Measurements from ENCODE around the gene IFT80. TPM values are rescaled to one million over a fixed set of nuclear protein-coding genes. Genes with fewer than 3 reads are reported as not detected.

Gene IFT80
- total and polyA plus RNA-seq, 2 donors (not counting 1 experiment from before 2014, with no cell fraction given) = 17.7 to 44.1 TPM

DNA sequence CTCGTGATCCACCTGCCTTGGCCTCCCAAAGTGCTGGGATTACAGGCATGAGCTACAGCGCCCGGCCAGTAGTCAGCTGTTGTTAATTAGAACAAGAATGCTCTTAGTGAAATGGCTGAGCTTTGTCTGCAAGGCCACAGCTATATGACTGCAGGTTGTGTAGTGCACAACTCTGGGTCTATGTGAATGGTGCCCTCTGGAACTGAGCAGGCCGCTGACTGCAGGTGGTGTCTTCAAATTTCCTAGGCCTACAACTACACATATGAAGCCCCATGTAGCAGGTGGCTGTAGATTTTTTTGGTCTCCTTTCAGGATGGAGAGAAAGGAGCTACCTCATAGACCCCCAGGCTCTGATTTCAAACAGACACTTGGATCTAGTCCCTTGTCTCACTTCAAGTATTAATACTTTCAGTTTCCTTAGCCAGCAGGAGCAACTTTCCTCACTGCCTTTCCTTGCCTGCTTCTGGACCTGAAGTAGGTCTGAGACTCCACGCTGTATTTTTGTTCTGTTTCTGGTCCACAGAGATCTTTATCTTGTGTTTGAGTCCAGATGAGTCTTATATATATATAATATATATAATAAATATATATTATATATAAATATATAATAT is 86.9 kb downstream of the IFT80 start:
- ATAC-seq (ENCODE audit: low read depth) (no peak), DNase-seq (no peak)
- H3K27ac ChIP-seq (ENCODE audit: low read length in 2 of 2) = no peak overlapping the region
- no peaks in the 10 kb centered on the region for H3K27me3 Mint-ChIP-seq
- no peaks in the 10 kb centered on the region for H3K4me1 ChIP-seq (ENCODE audit: control insufficient read depth in 2 of 2, insufficient read depth in 2 of 2, low read length in 2 of 2)
- 97% methylated on average over 3 of the region's 5 CpGs for WGBS (ENCODE audit: insufficient coverage)
- no peaks in the 10 kb centered on the region for H3K79me2 ChIP-seq (ENCODE audit: control insufficient read depth, insufficient read depth, low read length)
- peaks cover 3 to 6% of the 10 kb centered on the region in 2 experiments for H3K36me3 ChIP-seq (replicated peaks in 1 of 2; ENCODE audit: control extremely low read depth in 1 of 2, control insufficient read depth in 1 of 2, extremely low read depth in 1 of 2, insufficient read depth in 2 of 2, low read length in 1 of 2)
- no peak overlapping the region for H3K4me3 Mint-ChIP-seq
- intact Hi-C loops (cut with micrococcal nuclease) = no loop called here
- POLR2A ChIA-PET = no interaction called here
- TF ChIP-seq EZH2 (IDR thresholded peaks at IDR 0.05; ENCODE audit: borderline replicate concordance, insufficient read depth, low read depth, low read length, poor library complexity, severe bottlenecking) = no peak
- TF ChIP-seq, protein P1, sequence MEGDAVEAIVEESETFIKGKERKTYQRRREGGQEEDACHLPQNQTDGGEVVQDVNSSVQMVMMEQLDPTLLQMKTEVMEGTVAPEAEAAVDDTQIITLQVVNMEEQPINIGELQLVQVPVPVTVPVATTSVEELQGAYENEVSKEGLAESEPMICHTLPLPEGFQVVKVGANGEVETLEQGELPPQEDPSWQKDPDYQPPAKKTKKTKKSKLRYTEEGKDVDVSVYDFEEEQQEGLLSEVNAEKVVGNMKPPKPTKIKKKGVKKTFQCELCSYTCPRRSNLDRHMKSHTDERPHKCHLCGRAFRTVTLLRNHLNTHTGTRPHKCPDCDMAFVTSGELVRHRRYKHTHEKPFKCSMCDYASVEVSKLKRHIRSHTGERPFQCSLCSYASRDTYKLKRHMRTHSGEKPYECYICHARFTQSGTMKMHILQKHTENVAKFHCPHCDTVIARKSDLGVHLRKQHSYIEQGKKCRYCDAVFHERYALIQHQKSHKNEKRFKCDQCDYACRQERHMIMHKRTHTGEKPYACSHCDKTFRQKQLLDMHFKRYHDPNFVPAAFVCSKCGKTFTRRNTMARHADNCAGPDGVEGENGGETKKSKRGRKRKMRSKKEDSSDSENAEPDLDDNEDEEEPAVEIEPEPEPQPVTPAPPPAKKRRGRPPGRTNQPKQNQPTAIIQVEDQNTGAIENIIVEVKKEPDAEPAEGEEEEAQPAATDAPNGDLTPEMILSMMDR (IDR thresholded peaks at IDR 0.05) = no peak
- no peak overlapping the region for H3K4me3 ChIP-seq (ENCODE audit: control extremely low read depth in 1 of 5, extremely low read depth in 1 of 5, insufficient read depth in 1 of 5, low read depth in 2 of 5, low read length in 4 of 5)
- CTCF ChIA-PET = no interaction called here
- H3K4me2 ChIP-seq (replicated peaks; ENCODE audit: low read depth, low read length, poor library complexity, severe bottlenecking) = no peak overlapping the region
- no peaks in the 10 kb centered on the region for H3K4me1 Mint-ChIP-seq
- no peaks in the 10 kb centered on the region for H4K20me1 ChIP-seq (ENCODE audit: control insufficient read depth, insufficient read depth, low read length, poor library complexity, severe bottlenecking)
- no peak overlapping the region for H2AFZ ChIP-seq (ENCODE audit: insufficient read depth, low read depth, low read length, poor library complexity, severe bottlenecking)
- peaks cover 3% of the 10 kb centered on the region for H3K9me3 Mint-ChIP-seq (ENCODE audit: insufficient read depth)
- no peak overlapping the region for H3K9ac ChIP-seq (ENCODE audit: low read length)
- H3K27ac Mint-ChIP-seq = no peak overlapping the region
- H3K9me3 ChIP-seq (ENCODE audit: control extremely low read depth in 1 of 3, control insufficient read depth in 2 of 3, insufficient read depth in 1 of 3, low read length in 2 of 3) = peaks cover 0 to 5% (median 1%) of the 10 kb centered on the region in 3 donors
- H3K27me3 ChIP-seq (replicated peaks in 1 of 4; ENCODE audit: control extremely low read depth in 1 of 4, control insufficient read depth in 3 of 4, insufficient read depth in 4 of 4, low read length in 3 of 4) = no peaks in the 10 kb centered on the region

DNA sequence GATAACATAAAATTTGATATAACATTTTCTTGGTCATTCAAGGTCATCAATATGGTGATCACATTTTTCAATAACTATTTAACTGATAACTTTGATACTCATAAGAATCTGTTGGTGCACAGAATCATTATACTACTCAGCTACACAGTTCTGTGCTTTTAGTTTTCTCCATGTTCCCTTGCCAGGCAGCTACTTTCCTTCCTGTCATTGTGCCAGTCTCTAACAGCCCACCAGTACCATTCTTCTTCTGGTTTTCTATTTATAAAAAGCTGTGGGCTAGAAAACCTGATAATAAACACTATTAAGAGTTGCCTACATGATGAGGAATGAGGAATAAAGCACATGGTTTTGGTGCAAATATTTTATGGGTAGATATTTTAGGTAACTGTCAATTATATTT is 96.2 kb downstream of the IFT80 start:
- H3K4me2 ChIP-seq (replicated peaks; ENCODE audit: low read depth, low read length, poor library complexity, severe bottlenecking) = no peak overlapping the region
- POLR2A ChIA-PET = no interaction called here
- ATAC-seq (ENCODE audit: low read depth) (no peak), DNase-seq (no peak)
- intact Hi-C loops (cut with micrococcal nuclease) = no loop called here
- Mint-ChIP-seq H3K27ac (no peak overlapping the region), H3K4me1 (no peaks in the 10 kb centered on the region), H3K27me3 (no peaks in the 10 kb centered on the region), H3K9me3 (ENCODE audit: insufficient read depth) (no peaks in the 10 kb centered on the region), H3K4me3 (no peak overlapping the region)
- H2AFZ ChIP-seq (ENCODE audit: insufficient read depth, low read depth, low read length, poor library complexity, severe bottlenecking) = no peak overlapping the region
- no peaks in the 10 kb centered on the region for H3K4me1 ChIP-seq (ENCODE audit: control insufficient read depth in 2 of 2, insufficient read depth in 2 of 2, low read length in 2 of 2)
- TF ChIP-seq, protein P1 (IDR thresholded peaks at IDR 0.05) = no peak
- TF ChIP-seq EZH2 (IDR thresholded peaks at IDR 0.05; ENCODE audit: borderline replicate concordance, insufficient read depth, low read depth, low read length, poor library complexity, severe bottlenecking) = no peak
- no peak overlapping the region for H3K4me3 ChIP-seq (ENCODE audit: control extremely low read depth in 1 of 5, extremely low read depth in 1 of 5, insufficient read depth in 1 of 5, low read depth in 2 of 5, low read length in 4 of 5)
- no peaks in the 10 kb centered on the region for H4K20me1 ChIP-seq (ENCODE audit: control insufficient read depth, insufficient read depth, low read length, poor library complexity, severe bottlenecking)
- peaks cover 1 to 7% of the 10 kb centered on the region in 2 experiments for H3K36me3 ChIP-seq (replicated peaks in 1 of 2; ENCODE audit: control extremely low read depth in 1 of 2, control insufficient read depth in 1 of 2, extremely low read depth in 1 of 2, insufficient read depth in 2 of 2, low read length in 1 of 2)
- no peak overlapping the region for H3K9ac ChIP-seq (ENCODE audit: low read length)
- no peaks in the 10 kb centered on the region for H3K9me3 ChIP-seq (ENCODE audit: control extremely low read depth in 1 of 3, control insufficient read depth in 2 of 3, insufficient read depth in 1 of 3, low read length in 2 of 3)
- H3K79me2 ChIP-seq (ENCODE audit: control insufficient read depth, insufficient read depth, low read length) = no peaks in the 10 kb centered on the region
- CTCF ChIA-PET = no interaction called here
- H3K27ac ChIP-seq (ENCODE audit: low read length in 2 of 2) = no peak overlapping the region
- no peaks in the 10 kb centered on the region for H3K27me3 ChIP-seq (replicated peaks in 1 of 4; ENCODE audit: control extremely low read depth in 1 of 4, control insufficient read depth in 3 of 4, insufficient read depth in 4 of 4, low read length in 3 of 4)
